Measurements from ENCODE around the gene PRKAG1. TPM values are rescaled to one million over a fixed set of nuclear protein-coding genes. Genes with fewer than 3 reads are reported as not detected.

Gene PRKAG1
- total RNA-seq, 1 donor from 2014 or later, result 49.2 TPM

DNA sequence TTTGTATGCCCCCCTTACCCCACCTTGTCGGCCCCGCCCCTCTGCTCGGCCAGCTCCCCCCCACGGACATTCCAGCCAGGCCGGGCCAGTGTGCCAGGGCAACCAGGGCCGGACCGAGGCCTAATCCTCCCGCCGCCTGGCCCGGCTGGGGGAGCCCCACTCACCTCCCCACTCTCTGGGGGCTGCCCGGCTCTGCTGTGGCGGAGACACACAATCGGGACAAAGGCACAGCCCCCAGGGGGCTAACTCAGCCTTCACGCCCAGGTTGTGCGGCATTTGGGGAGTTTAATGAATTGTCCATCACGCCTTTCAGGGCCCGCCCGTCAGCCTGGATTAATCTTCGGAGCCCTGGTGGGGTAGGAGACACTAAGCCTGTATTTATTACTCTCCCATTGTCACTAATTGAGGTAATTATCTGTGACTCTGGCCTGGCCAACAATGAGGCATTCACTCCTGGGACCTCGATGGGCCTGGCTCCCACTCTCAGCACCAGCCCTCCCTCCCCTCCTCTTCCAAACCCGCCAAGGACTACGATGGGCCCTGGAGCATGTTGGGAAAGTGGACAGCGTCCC lies 31.8 kb downstream of the PRKAG1 start:
- Histone ChIP-seq H3K9me3 (no peaks in the 10 kb centered on the region), H3K4me1 (peaks cover 6% of the 10 kb centered on the region), H3K27me3 (ENCODE audit: low read depth) (peaks cover 89% of the 10 kb centered on the region), H3K4me3 (no peak overlapping the region), H3K36me3 (no peaks in the 10 kb centered on the region), H3K27ac (no peak overlapping the region)
- ATAC-seq, result no peak
- TF ChIP-seq, protein P1, sequence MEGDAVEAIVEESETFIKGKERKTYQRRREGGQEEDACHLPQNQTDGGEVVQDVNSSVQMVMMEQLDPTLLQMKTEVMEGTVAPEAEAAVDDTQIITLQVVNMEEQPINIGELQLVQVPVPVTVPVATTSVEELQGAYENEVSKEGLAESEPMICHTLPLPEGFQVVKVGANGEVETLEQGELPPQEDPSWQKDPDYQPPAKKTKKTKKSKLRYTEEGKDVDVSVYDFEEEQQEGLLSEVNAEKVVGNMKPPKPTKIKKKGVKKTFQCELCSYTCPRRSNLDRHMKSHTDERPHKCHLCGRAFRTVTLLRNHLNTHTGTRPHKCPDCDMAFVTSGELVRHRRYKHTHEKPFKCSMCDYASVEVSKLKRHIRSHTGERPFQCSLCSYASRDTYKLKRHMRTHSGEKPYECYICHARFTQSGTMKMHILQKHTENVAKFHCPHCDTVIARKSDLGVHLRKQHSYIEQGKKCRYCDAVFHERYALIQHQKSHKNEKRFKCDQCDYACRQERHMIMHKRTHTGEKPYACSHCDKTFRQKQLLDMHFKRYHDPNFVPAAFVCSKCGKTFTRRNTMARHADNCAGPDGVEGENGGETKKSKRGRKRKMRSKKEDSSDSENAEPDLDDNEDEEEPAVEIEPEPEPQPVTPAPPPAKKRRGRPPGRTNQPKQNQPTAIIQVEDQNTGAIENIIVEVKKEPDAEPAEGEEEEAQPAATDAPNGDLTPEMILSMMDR (IDR thresholded peaks at IDR 0.05), result no peak
- no peak for DNase-seq
- intact Hi-C loops (cut with DNase I), result no loop called here

DNA sequence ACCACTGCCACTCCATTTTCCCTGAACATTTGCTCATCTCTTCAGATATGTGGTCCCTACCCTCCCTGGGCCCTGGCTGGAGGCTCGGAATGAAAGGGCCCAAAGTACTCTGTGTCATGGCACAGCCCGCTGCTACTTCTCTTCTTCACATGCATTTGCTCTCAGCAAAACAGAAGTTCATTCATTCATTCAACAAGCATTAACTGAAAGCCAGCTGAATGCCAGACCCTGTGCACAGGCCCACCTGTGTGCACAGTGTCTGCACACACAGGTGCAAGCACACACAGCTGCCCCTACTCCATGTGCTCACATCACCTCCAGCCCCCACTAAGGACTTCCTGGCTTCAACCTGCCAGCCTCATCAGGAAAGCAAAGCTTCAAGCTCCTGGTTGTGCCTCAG lies 32.7 kb downstream of the PRKAG1 start:
- Histone ChIP-seq H3K27me3 (ENCODE audit: low read depth) (peaks cover 95% of the 10 kb centered on the region), H3K4me3 (no peak overlapping the region), H3K36me3 (no peaks in the 10 kb centered on the region), H3K27ac (no peak overlapping the region), H3K4me1 (peaks cover 15% of the 10 kb centered on the region), H3K9me3 (no peaks in the 10 kb centered on the region)
- ATAC-seq (no peak), DNase-seq (no peak)
- intact Hi-C loops (cut with DNase I), result no loop called here
- TF ChIP-seq, protein P1 (IDR thresholded peaks at IDR 0.05), result no peak

DNA sequence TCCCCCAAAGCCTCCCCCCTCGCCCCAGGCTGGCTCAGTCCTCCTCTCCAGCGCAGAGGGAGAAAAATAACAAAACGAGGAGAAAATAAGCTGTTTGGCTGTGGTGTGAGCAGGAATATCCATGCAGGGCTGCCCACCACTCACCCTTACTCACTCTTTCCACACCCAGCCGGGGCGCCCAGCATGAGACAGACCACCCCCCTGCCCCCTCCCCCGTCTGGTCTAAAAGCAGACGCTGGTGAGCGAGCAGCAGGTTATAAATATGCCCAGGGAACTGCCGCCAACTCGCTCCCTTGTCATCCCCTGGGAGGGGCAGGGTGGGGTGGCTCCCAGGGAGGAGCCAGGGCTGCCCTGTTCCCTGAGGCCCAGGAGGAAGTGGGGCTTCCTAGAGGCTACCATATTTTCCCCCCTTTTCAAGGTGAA lies 33.1 kb downstream of the PRKAG1 start:
- H3K27ac ChIP-seq, result no peak overlapping the region
- intact Hi-C loops (cut with DNase I), result no loop called here
- H3K27me3 ChIP-seq (ENCODE audit: low read depth), result peaks cover 95% of the 10 kb centered on the region
- DNase-seq (no peak), ATAC-seq (no peak)
- H3K9me3 ChIP-seq, result no peaks in the 10 kb centered on the region
- H3K36me3 ChIP-seq, result no peaks in the 10 kb centered on the region
- H3K4me3 ChIP-seq, result no peak overlapping the region
- TF ChIP-seq, protein P1 (IDR thresholded peaks at IDR 0.05), result no peak
- peaks cover 19% of the 10 kb centered on the region for H3K4me1 ChIP-seq

DNA sequence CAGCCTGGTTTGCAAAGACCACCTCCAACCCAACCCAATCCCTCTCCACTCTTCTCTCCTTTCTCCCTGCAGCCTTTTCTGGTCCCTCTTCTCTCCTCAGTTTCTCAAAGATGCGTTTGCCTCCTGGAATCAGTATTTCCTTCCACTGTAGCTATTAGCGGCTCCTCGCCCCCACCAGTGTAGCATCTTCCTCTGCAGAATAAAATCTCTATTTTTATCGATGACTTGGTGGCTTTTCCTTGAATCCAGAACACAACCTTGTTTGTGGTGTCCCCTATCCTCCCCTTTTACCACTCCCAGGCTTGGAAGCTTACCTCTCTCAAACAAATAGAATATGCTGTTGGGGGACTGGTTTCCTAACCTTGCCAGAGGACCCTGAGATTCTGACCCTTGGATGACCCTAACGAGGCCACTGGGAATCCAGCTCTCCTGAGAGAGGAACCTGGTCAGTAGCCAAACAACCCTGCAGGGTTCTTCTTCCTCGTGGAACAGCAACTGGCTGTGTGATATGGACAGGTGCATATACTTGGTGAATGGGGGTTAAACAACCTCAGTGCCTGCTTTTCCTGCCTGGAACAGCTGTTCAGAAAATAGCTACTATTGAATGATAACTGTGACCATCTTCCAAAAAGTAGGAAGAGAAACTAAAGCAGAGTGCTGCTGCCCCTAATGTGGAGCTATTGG lies 36.0 kb downstream of the PRKAG1 start:
- H3K9me3 ChIP-seq, result no peaks in the 10 kb centered on the region
- DNase-seq (no peak), ATAC-seq (no peak)
- TF ChIP-seq, protein P1 (IDR thresholded peaks at IDR 0.05), result no peak
- H3K27ac ChIP-seq, result no peak overlapping the region
- H3K4me1 ChIP-seq, result peaks cover 44% of the 10 kb centered on the region
- intact Hi-C loops (cut with DNase I), result no loop called here
- no peak overlapping the region for H3K4me3 ChIP-seq
- H3K36me3 ChIP-seq, result no peaks in the 10 kb centered on the region
- H3K27me3 ChIP-seq (ENCODE audit: low read depth), result peaks cover 96% of the 10 kb centered on the region

DNA sequence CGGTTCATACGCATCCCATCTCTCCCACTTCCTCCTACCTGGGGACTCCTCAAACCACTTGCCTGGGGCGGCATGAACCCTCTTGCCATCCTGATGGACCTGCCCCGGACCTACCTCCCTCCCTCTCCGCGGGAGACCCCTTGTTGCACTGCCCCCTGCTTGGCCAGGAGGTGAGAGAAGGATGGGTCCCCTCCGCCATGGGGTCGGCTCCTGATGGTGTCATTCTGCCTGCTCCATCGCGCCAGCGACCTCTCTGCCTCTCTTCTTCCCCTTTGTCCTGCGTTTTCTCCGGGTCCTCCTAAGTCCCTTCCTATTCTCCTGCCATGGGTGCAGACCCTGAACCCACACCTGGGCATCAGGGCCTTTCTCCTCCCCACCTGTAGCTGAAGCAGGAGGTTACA lies 36.8 kb downstream of the PRKAG1 start:
- intact Hi-C loops (cut with DNase I), result no loop called here
- Histone ChIP-seq H3K27ac (no peak overlapping the region), H3K36me3 (no peaks in the 10 kb centered on the region), H3K27me3 (ENCODE audit: low read depth) (peaks cover 96% of the 10 kb centered on the region), H3K4me1 (peaks cover 44% of the 10 kb centered on the region), H3K9me3 (no peaks in the 10 kb centered on the region), H3K4me3 (peak overlapping the region; percentile 51)
- no peak for DNase-seq
- TF ChIP-seq, protein P1 (IDR thresholded peaks at IDR 0.05), result no peak
- ATAC-seq, result no peak
